Hypothalamus (tissue), 51 donors: Measurements from ENCODE around the gene PROM1.

Source experiments
- DNase-seq, 51 donors: peaks; one replicate each; lab custom pipeline; 2025; lab: John Stamatoyannopoulos, UW

The PROM1 gene

DNA sequence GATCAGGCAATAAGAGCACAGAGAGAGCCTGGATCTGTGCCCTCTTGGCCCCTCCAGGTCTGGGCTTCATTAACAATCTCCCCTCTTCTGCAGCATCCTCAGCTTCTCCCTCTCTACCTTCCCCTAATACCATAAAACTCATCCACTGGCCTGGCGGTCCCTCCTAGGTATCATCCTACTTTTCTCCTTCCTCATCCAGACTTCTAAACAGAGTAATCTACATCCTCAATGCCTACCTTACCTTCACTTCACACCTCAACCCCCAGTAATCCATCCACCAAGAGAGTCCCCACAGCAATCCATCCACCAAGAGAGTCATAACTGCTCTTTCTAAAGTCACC is 162.3 kb downstream of the PROM1 start:
- no peak for DNase-seq

DNA sequence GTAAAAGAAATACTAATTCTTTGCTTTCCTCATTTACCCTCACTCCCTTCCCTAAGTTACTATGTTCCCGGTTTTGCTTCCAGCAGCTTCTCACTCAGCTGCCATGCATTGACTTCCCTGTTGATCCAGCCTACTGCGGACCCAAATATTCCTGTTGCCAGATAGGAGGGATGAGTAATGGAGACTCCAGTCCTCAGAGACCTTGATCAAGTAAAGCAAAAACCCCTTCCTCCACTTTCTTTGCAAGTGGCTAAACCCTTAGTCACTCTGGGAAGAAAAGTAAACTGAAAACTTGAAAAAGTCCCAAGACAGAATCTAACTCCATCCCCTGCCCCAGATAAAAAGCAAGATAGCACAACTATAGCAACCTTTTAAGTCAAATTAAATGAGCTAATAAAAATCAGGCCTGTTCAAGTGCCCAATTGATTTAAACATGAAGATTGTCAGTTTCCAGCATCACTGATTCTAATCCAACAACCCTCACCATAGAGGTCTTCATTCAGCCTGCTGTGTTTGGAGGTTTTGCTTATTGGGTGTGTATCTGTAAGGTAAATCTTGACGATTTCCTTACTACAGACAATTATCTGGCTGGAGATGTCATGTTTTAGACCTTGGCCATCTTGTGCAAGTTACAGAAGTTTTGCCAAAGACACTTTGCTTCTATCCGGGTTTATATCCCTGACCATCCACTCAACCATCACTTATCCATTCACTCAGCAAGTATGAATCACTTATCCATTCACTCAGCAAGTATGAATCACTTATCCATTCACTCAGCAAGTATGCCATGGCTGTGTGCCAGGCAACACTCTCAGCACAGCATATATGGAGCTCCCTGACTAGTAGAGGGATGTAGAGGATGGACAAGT is 162.9 kb downstream of the PROM1 start:
- peak in 4 of 51 donors; percentile 1 to 46 (median 8) for DNase-seq

DNA sequence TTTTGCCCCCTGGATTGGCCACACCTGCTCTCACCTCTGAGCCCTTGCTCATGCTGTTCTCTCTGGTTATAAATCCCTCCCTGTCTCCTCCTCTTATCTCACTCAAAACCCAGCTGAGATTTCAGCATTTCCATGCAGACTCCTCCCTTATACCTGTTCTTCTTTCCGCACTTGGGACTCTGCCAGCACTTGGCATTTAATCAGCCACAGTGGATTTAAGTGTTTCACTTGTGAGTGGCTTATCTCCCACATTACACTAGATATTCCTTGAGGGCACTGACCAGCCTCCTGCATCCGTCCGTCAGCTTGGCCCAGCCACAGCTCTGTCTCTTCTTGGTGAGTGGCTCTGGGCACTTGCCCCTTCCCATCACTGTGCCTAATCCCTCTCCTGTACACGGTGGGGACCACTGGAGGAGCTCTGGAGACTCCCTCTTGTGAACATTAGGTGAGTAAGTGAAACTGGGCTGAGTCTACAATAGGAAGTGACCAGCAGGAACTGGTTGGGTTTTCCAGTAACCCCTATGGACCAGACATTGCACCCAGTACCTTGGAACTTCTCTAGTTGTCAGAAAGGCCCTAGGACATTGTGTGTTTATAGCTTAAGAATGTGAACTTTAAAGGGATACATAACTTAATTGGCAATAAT is 165.2 kb downstream of the PROM1 start:
- DNase-seq = no peak
